Suprapubic skin (tissue), 4 donors: ENCODE data around the gene GRIK4. TPM values are rescaled to one million over a fixed set of nuclear protein-coding genes. Genes with fewer than 3 reads are reported as not detected.

Experiments
- DNase-seq, 2 donors: peaks; one replicate each; pipeline ENCODE4 v3.0.0-alpha.2; 2019; ENCODE audit warnings: low spot score in 2 of 2
- H3K27ac ChIP-seq: fragments of 200-600 bp; sonication (generic); one replicate; pipeline ENCODE4 v1.5.1; 2019
- H3K27me3 ChIP-seq: fragments of 200-600 bp; sonication (generic); one replicate; pipeline ENCODE4 v1.5.1; 2019
- H3K36me3 ChIP-seq: fragments of 200-600 bp; sonication (generic); one replicate; pipeline ENCODE4 v1.5.1; 2019
- H3K4me1 ChIP-seq: fragments of 200-600 bp; sonication (generic); one replicate; pipeline ENCODE4 v1.5.1; 2019
- H3K4me3 ChIP-seq: fragments of 200-600 bp; sonication (generic); one replicate; pipeline ENCODE4 v1.5.1; 2019; ENCODE audit warnings: mild to moderate bottlenecking
- H3K9me3 ChIP-seq: fragments of 200-600 bp; sonication (generic); one replicate; pipeline ENCODE4 v1.5.1; 2019
- EP300 ChIP-seq: sonication (generic); formaldehyde crosslinking; IDR thresholded peaks from one replicate; pipeline ENCODE4 v1.6.1; 2017; ENCODE audit warnings: antibody characterized with exemption
- POLR2A ChIP-seq, 2 donors: fragments of 450-650 bp; IDR thresholded peaks; one replicate each; pipeline ENCODE4 v1.6.1; 2017; ENCODE audit warnings: antibody characterized with exemption in 2 of 2, mild to moderate bottlenecking in 2 of 2, moderate library complexity in 2 of 2
- POLR2AphosphoS5 ChIP-seq, 3 donors: sonication (generic); formaldehyde crosslinking; IDR thresholded peaks; one replicate each; pipeline ENCODE4 v1.6.1; 2017; ENCODE audit warnings: antibody characterized with exemption in 3 of 3
- WGBS: methylation state at CpG from one replicate; pipeline ENCODE4 v1.1.5; 2018; 5-methylcytosine and 5-hydroxymethylcytosine counted together
- total RNA-seq, 4 donors: library from RNA; depleted of rRNA; stranded (reverse); fragments of >200 nt; gene quantifications; one replicate each; pipeline ENCODE4 v1.1.0, GENCODE V29; 2016
- TF ChIP-seq, protein P1 (sequence below), 2 donors: fragments of 200-600 bp in 1 of 2; fragments of 450-650 bp in 1 of 2; sonication (generic) in 1 of 2; IDR thresholded peaks; one replicate each; pipeline ENCODE4 v1.5.1; 2016 to 2019; ENCODE audit warnings: antibody characterized with exemption in 2 of 2, mild to moderate bottlenecking in 1 of 2, moderate library complexity in 1 of 2

Gene GRIK4
- total RNA-seq, 4 donors from 2014 or later: 0.24 TPM; not detected in 3

DNA sequence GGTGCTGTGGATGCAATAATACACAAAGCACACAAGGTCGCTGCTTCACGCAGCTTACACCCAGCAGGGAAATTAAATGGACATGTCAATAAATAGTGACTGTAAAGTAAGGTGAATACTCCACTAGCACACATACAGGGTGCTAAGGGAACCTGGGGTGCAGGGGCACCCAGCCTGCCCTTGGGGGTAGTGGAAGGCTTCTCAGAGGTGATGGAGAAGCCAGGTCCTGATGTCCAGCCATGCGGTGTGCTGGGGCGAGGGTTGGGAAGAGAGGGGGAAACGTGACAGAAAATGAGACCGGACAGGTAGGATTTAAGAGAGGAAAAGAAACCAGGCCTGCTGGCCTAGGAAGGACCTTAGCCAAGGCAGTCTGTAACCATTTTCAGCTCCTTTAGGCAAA is 200.5 kb downstream of the GRIK4 start:
- Histone ChIP-seq H3K9me3 (no peaks in the 10 kb centered on the region), H3K27me3 (peaks cover 13% of the 10 kb centered on the region), H3K36me3 (no peaks in the 10 kb centered on the region), H3K4me1 (peaks cover 15% of the 10 kb centered on the region), H3K4me3 (no peak overlapping the region), H3K27ac (no peak overlapping the region)
- no peak for TF ChIP-seq POLR2AphosphoS5 (IDR thresholded peaks at IDR 0.05)
- TF ChIP-seq EP300: no peak
- TF ChIP-seq POLR2A (IDR thresholded peaks at IDR 0.05): no peak
- TF ChIP-seq, protein P1, sequence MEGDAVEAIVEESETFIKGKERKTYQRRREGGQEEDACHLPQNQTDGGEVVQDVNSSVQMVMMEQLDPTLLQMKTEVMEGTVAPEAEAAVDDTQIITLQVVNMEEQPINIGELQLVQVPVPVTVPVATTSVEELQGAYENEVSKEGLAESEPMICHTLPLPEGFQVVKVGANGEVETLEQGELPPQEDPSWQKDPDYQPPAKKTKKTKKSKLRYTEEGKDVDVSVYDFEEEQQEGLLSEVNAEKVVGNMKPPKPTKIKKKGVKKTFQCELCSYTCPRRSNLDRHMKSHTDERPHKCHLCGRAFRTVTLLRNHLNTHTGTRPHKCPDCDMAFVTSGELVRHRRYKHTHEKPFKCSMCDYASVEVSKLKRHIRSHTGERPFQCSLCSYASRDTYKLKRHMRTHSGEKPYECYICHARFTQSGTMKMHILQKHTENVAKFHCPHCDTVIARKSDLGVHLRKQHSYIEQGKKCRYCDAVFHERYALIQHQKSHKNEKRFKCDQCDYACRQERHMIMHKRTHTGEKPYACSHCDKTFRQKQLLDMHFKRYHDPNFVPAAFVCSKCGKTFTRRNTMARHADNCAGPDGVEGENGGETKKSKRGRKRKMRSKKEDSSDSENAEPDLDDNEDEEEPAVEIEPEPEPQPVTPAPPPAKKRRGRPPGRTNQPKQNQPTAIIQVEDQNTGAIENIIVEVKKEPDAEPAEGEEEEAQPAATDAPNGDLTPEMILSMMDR (IDR thresholded peaks at IDR 0.05): no peak
- DNase-seq: peak in 1 of 2 donors; percentile 62
- 96% methylated on average over 6 of the region's 6 CpGs for WGBS

DNA sequence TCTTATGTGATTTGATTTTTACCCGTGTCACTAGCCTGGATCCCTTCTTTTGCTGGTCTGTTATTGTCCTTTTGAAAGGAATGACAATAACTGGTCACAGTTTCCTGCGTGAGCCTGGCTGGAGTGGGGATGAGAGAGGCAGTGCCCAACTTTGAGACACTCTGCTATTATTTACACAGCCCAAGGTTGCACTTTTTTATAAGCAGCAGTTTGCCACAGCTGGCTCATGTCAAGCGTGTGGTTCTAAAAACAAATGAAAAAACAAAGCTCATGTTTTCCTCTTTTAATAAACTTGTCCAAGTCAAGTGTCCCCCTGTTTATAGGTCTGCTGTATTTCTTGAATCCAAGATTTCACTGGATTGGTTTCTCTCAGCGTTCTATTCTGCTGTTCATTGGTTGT is 201.3 kb downstream of the GRIK4 start:
- TF ChIP-seq, protein P1 (IDR thresholded peaks at IDR 0.05): no peak
- no peak for TF ChIP-seq EP300
- no peak for TF ChIP-seq POLR2AphosphoS5 (IDR thresholded peaks at IDR 0.05)
- TF ChIP-seq POLR2A (IDR thresholded peaks at IDR 0.05): no peak
- Histone ChIP-seq H3K36me3 (no peaks in the 10 kb centered on the region), H3K9me3 (no peaks in the 10 kb centered on the region), H3K4me3 (no peak overlapping the region), H3K27ac (no peak overlapping the region), H3K4me1 (peaks cover 17% of the 10 kb centered on the region), H3K27me3 (peaks cover 18% of the 10 kb centered on the region)
- DNase-seq: peak in 1 of 2 donors; percentile 26
- WGBS: 98% methylated on average over 4 of the region's 4 CpGs

DNA sequence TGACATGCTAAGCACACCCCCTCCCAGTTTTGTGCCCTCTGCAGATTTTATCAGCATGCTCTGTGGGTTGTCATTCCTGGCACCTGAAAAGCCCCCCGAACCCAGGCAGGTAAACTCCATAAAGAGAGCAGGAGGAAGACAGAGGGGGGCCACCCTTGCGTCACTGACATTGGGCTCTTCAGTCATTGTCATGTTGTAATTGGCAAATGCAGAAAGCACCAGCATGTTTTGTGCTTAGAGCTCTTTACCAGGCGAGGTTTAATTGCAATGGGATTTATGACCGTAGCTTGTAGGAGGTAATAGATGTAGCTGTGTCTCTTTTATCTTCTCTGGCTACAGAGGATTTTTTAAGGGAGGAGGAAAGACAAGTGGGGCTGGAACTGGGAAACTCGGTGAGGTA is 201.7 kb downstream of the GRIK4 start:
- H3K4me3 ChIP-seq: no peak overlapping the region
- TF ChIP-seq, protein P1 (IDR thresholded peaks at IDR 0.05): no peak
- no peaks in the 10 kb centered on the region for H3K9me3 ChIP-seq
- H3K4me1 ChIP-seq: peaks cover 21% of the 10 kb centered on the region
- H3K27ac ChIP-seq: no peak overlapping the region
- WGBS: 74% methylated on average over 5 of the region's 5 CpGs
- DNase-seq: peak in 1 of 2 donors; percentile 55
- peaks cover 22% of the 10 kb centered on the region for H3K27me3 ChIP-seq
- no peaks in the 10 kb centered on the region for H3K36me3 ChIP-seq

DNA sequence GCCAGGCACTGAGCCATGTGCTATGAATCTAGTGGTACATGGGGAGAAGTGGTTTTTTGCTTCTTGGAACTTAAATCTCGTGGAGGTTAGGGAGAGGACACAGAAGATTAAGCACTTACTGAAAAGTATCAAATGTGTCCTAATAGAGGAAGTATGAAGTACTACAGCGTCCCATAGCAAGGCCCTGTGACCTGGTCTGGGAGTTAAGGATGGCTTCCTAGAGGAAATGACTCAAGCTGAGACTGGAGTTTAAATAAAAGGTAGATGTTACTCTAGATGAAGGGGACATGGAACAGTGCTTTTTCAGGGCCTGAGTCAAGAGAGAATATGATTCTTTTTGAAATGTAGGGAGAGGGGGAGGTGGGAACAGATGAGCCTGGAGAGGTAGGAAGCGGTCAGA is 202.9 kb downstream of the GRIK4 start:
- H3K9me3 ChIP-seq: no peaks in the 10 kb centered on the region
- DNase-seq: peak in 1 of 2 donors; percentile 16
- no peak overlapping the region for H3K27ac ChIP-seq
- H3K4me3 ChIP-seq: no peak overlapping the region
- WGBS: 82% methylated on average over 3 of the region's 3 CpGs
- peaks cover 25% of the 10 kb centered on the region for H3K4me1 ChIP-seq
- no peak for TF ChIP-seq EP300
- TF ChIP-seq, protein P1 (IDR thresholded peaks at IDR 0.05): no peak
- TF ChIP-seq POLR2A (IDR thresholded peaks at IDR 0.05): no peak
- TF ChIP-seq POLR2AphosphoS5 (IDR thresholded peaks at IDR 0.05): no peak
- H3K36me3 ChIP-seq: no peaks in the 10 kb centered on the region
- peaks cover 26% of the 10 kb centered on the region for H3K27me3 ChIP-seq

DNA sequence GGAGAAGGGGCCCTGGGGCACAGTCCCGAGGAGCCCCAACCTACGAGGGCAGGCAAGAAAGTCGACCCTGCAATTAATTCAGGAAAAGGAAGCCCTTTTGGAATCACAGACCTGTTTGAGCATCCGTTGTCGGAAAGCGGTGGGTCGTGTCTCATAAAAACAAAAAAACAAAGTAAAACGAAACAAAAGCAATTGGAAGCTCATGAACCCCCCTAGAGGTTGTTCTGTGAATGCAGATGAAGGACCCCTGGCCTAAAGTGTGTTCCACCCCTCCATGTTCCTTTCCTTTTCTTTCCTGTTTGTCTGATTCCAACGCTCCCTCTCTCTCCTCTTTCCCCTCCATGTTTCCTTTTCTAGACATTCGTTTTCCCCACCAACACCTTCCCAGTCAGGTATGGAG is 203.7 kb downstream of the GRIK4 start:
- no peaks in the 10 kb centered on the region for H3K9me3 ChIP-seq
- H3K4me1 ChIP-seq: peaks cover 25% of the 10 kb centered on the region
- DNase-seq: no peak
- no peaks in the 10 kb centered on the region for H3K36me3 ChIP-seq
- H3K27ac ChIP-seq: no peak overlapping the region
- WGBS: 41% methylated on average over 10 of the region's 10 CpGs
- H3K27me3 ChIP-seq: peaks cover 27% of the 10 kb centered on the region
- peak overlapping the region; percentile 23 for H3K4me3 ChIP-seq
- TF ChIP-seq, protein P1 (IDR thresholded peaks at IDR 0.05): peak in 1 of 2 donors; percentile 29
- no peak for TF ChIP-seq POLR2A (IDR thresholded peaks at IDR 0.05)
